ENCODE results near the gene SRD5A2. TPM values are rescaled to one million over a fixed set of nuclear protein-coding genes. Genes with fewer than 3 reads are reported as not detected.
"Not testable (repeated sequence)": the region's sequence is repeated elsewhere in the genome, so short reads cannot be mapped to it uniquely, and the experiment has no call there.

Gene SRD5A2
- total RNA-seq, 2 donors from 2014 or later: not detected

- Mint-ChIP-seq H3K36me3 (ENCODE audit: low read depth) (no peaks in the 10 kb centered on the region), H3K4me3 (no peak overlapping the region), H3K27ac (no peak overlapping the region), H3K4me1 (no peaks in the 10 kb centered on the region), H3K27me3 (peaks cover 32% of the 10 kb centered on the region), H3K9me3 (no peaks in the 10 kb centered on the region)
- no peak for ATAC-seq (replicated peaks)
Observed at GRCh38 chr2:31522786-31523185, 58.0 kb downstream of the SRD5A2 start.

- no peaks in the 10 kb centered on the region for H3K9me3 Mint-ChIP-seq
- no peak overlapping the region for H3K27ac Mint-ChIP-seq
- ATAC-seq (replicated peaks): no peak
- H3K27me3 Mint-ChIP-seq: peaks cover 13% of the 10 kb centered on the region
- no peaks in the 10 kb centered on the region for H3K4me1 Mint-ChIP-seq
- no peaks in the 10 kb centered on the region for H3K36me3 Mint-ChIP-seq (ENCODE audit: low read depth)
- no peak overlapping the region for H3K4me3 Mint-ChIP-seq
Observed at GRCh38 chr2:31517442-31518203, 63.1 kb downstream of the SRD5A2 start.

- H3K27ac Mint-ChIP-seq: no peak overlapping the region
- H3K4me1 Mint-ChIP-seq: no peaks in the 10 kb centered on the region
- no peak overlapping the region for H3K4me3 Mint-ChIP-seq
- no peaks in the 10 kb centered on the region for H3K36me3 Mint-ChIP-seq (ENCODE audit: low read depth)
- peaks cover 9% of the 10 kb centered on the region for H3K27me3 Mint-ChIP-seq
- no peaks in the 10 kb centered on the region for H3K9me3 Mint-ChIP-seq
- ATAC-seq (replicated peaks): no peak
Observed at GRCh38 chr2:31515586-31515985, 65.2 kb downstream of the SRD5A2 start.

GRCh38 chr2:31513553-31513952 is 67.2 kb downstream of the SRD5A2 start:
- Mint-ChIP-seq H3K27ac (no peak overlapping the region), H3K4me3 (no peak overlapping the region)

GRCh38 chr2:31511376-31511775 is 69.4 kb downstream of the SRD5A2 start:
- no peak for ATAC-seq (replicated peaks)
- H3K27me3 Mint-ChIP-seq: peaks cover 5% of the 10 kb centered on the region
- H3K4me3 Mint-ChIP-seq: no peak overlapping the region
- H3K27ac Mint-ChIP-seq: no peak overlapping the region
- H3K9me3 Mint-ChIP-seq: no peaks in the 10 kb centered on the region
- no peaks in the 10 kb centered on the region for H3K4me1 Mint-ChIP-seq
- H3K36me3 Mint-ChIP-seq (ENCODE audit: low read depth): no peaks in the 10 kb centered on the region

More at GRCh38 chr2:31513553-31513952, 67.2 kb downstream of the SRD5A2 start:
- no peaks in the 10 kb centered on the region for H3K36me3 Mint-ChIP-seq (ENCODE audit: low read depth)
- H3K27me3 Mint-ChIP-seq: peaks cover 6% of the 10 kb centered on the region
- no peak for ATAC-seq (replicated peaks)
- H3K9me3 Mint-ChIP-seq: no peaks in the 10 kb centered on the region
- H3K4me1 Mint-ChIP-seq: no peaks in the 10 kb centered on the region

- Mint-ChIP-seq H3K27ac (no peak overlapping the region), H3K27me3 (peaks cover 19% of the 10 kb centered on the region), H3K36me3 (ENCODE audit: low read depth) (no peaks in the 10 kb centered on the region), H3K9me3 (no peaks in the 10 kb centered on the region), H3K4me3 (no peak overlapping the region), H3K4me1 (no peaks in the 10 kb centered on the region)
- no peak for ATAC-seq (replicated peaks)
Observed at GRCh38 chr2:31505111-31505510, 75.6 kb downstream of the SRD5A2 start.

GRCh38 chr2:31504311-31504710 is 76.4 kb downstream of the SRD5A2 start:
- Mint-ChIP-seq H3K4me3 (no peak overlapping the region), H3K36me3 (ENCODE audit: low read depth) (no peaks in the 10 kb centered on the region), H3K9me3 (no peaks in the 10 kb centered on the region), H3K27me3 (peaks cover 19% of the 10 kb centered on the region), H3K4me1 (no peaks in the 10 kb centered on the region), H3K27ac (no peak overlapping the region)
- ATAC-seq (replicated peaks): no peak

GRCh38 chr2:31496451-31496874 is 84.3 kb downstream of the SRD5A2 start:
- not testable (repeated sequence) for ATAC-seq (replicated peaks); H3K4me3 Mint-ChIP-seq; H3K4me1 Mint-ChIP-seq; H3K36me3 Mint-ChIP-seq (ENCODE audit: low read depth); H3K9me3 Mint-ChIP-seq; H3K27ac Mint-ChIP-seq; H3K27me3 Mint-ChIP-seq

- H3K9me3 Mint-ChIP-seq; H3K4me1 Mint-ChIP-seq; H3K27ac Mint-ChIP-seq; H3K36me3 Mint-ChIP-seq (ENCODE audit: low read depth); H3K4me3 Mint-ChIP-seq; ATAC-seq (replicated peaks): not testable (repeated sequence)
- peaks cover 24% of the 10 kb centered on the region for H3K27me3 Mint-ChIP-seq
Observed at GRCh38 chr2:31489339-31489738, 91.4 kb downstream of the SRD5A2 start.

GRCh38 chr2:31483246-31483645 is 97.5 kb downstream of the SRD5A2 start:
- H3K36me3 Mint-ChIP-seq (ENCODE audit: low read depth): no peaks in the 10 kb centered on the region
- H3K27ac Mint-ChIP-seq: no peak overlapping the region
- no peak overlapping the region for H3K4me3 Mint-ChIP-seq
- H3K27me3 Mint-ChIP-seq: peaks cover 24% of the 10 kb centered on the region
- no peaks in the 10 kb centered on the region for H3K4me1 Mint-ChIP-seq
- no peaks in the 10 kb centered on the region for H3K9me3 Mint-ChIP-seq
- ATAC-seq (replicated peaks): no peak

GRCh38 chr2:31476511-31477180 is 104.1 kb downstream of the SRD5A2 start:
- ATAC-seq (replicated peaks): no peak

GRCh38 chr2:31475692-31476091 is 105.0 kb downstream of the SRD5A2 start:
- no peaks in the 10 kb centered on the region for H3K9me3 Mint-ChIP-seq
- H3K27ac Mint-ChIP-seq: no peak overlapping the region
- H3K4me3 Mint-ChIP-seq: no peak overlapping the region
- no peaks in the 10 kb centered on the region for H3K36me3 Mint-ChIP-seq (ENCODE audit: low read depth)
- ATAC-seq (replicated peaks): no peak
- H3K4me1 Mint-ChIP-seq: no peaks in the 10 kb centered on the region
- peaks cover 19% of the 10 kb centered on the region for H3K27me3 Mint-ChIP-seq

More at GRCh38 chr2:31476511-31477180, 104.1 kb downstream of the SRD5A2 start:
- H3K27me3 Mint-ChIP-seq: peaks cover 19% of the 10 kb centered on the region
- H3K9me3 Mint-ChIP-seq: no peaks in the 10 kb centered on the region
- H3K4me3 Mint-ChIP-seq: no peak overlapping the region
- no peaks in the 10 kb centered on the region for H3K4me1 Mint-ChIP-seq
- H3K27ac Mint-ChIP-seq: no peak overlapping the region
- H3K36me3 Mint-ChIP-seq (ENCODE audit: low read depth): no peaks in the 10 kb centered on the region

GRCh38 chr2:31474296-31474695 is 106.4 kb downstream of the SRD5A2 start:
- Mint-ChIP-seq H3K27me3 (peaks cover 19% of the 10 kb centered on the region), H3K4me3 (no peak overlapping the region), H3K36me3 (ENCODE audit: low read depth) (no peaks in the 10 kb centered on the region), H3K4me1 (no peaks in the 10 kb centered on the region), H3K27ac (no peak overlapping the region), H3K9me3 (no peaks in the 10 kb centered on the region)
- no peak for ATAC-seq (replicated peaks)
